ENCODE results near the gene EAF1. TPM values are rescaled to one million over a fixed set of nuclear protein-coding genes. Genes with fewer than 3 reads are reported as not detected.
"Not testable (repeated sequence)": the region's sequence is repeated elsewhere in the genome, so short reads cannot be mapped to it uniquely, and the experiment has no call there.

The EAF1 gene
- polyA plus RNA-seq, 5 donors = 16.5 to 20.0 (median 18.5) TPM

- DNase-seq = no peak
These were observed 24.1 kb downstream of the EAF1 start for GRCh38 chr3:15451216-15452113.

GRCh38 chr3:15452156-15452555, 24.8 kb downstream of the EAF1 start:
- DNase-seq = no peak

- no peak for DNase-seq
These were observed 25.6 kb downstream of the EAF1 start for GRCh38 chr3:15452961-15453360.

- no peak for DNase-seq
These were observed 26.1 kb downstream of the EAF1 start for GRCh38 chr3:15453501-15453900.

GRCh38 chr3:15453991-15454625, 26.7 kb downstream of the EAF1 start:
- no peak for DNase-seq

GRCh38 chr3:15454965-15455364, 27.6 kb downstream of the EAF1 start:
- DNase-seq = no peak

GRCh38 chr3:15455756-15456155, 28.4 kb downstream of the EAF1 start:
- no peak for DNase-seq

GRCh38 chr3:15456321-15456720, 28.9 kb downstream of the EAF1 start:
- no peak for DNase-seq

- not testable (repeated sequence) for DNase-seq
These were observed 29.5 kb downstream of the EAF1 start for GRCh38 chr3:15456915-15457314.

- DNase-seq = no peak
These were observed 30.9 kb downstream of the EAF1 start for GRCh38 chr3:15458212-15458780.

- no peak for DNase-seq
These were observed 33.6 kb downstream of the EAF1 start for GRCh38 chr3:15460891-15461531.

GRCh38 chr3:15462451-15462850, 35.1 kb downstream of the EAF1 start:
- DNase-seq = no peak

GRCh38 chr3:15465876-15466585, 38.6 kb downstream of the EAF1 start:
- no peak for DNase-seq

GRCh38 chr3:15467227-15468181, 40.1 kb downstream of the EAF1 start:
- DNase-seq = peak; percentile 21 to 26

GRCh38 chr3:15470261-15470660, 42.9 kb downstream of the EAF1 start:
- no peak for DNase-seq

- DNase-seq = no peak
These were observed 43.5 kb downstream of the EAF1 start for GRCh38 chr3:15470849-15471248.

- no peak for DNase-seq
These were observed 44.5 kb downstream of the EAF1 start for GRCh38 chr3:15471861-15472260.

- no peak for DNase-seq
These were observed 47.8 kb downstream of the EAF1 start for GRCh38 chr3:15475161-15475560.

GRCh38 chr3:15476378-15476777, 49.0 kb downstream of the EAF1 start:
- no peak for DNase-seq

GRCh38 chr3:15477951-15478639, 50.7 kb downstream of the EAF1 start:
- no peak for DNase-seq
